A549 treated with CORT108297 at 1 μM for 4 hours (cell line): ENCODE results near the gene RELL2. TPM values are rescaled to one million over a fixed set of nuclear protein-coding genes. Genes with fewer than 3 reads are reported as not detected.

Source experiments
- total RNA-seq: library from RNA; stranded (reverse); fragments of 200-300 nt; extraction: Qiagen RNA extraction; gene quantifications from 5 replicates; pipeline ENCODE4 v1.2.3, GENCODE V29; 2022

Gene RELL2
- total RNA-seq: 2.9 to 5.2 TPM (median 4.9 TPM) in 5 replicates

GRCh38 chr5:141636413-141637122, at the start of gene RELL2, which contains the start of gene HDAC3:
Gene RELL2, plus strand, starts transcription at chr5:141636997. Its CDS starts 1,229 bp downstream, at chr5:141638226.
Gene HDAC3, minus strand, starts transcription at chr5:141636849. Its CDS starts 59 bp downstream, at chr5:141636790.

GRCh38 chr5:141618804-141619554, 17.8 kb upstream of the RELL2 start, which contains the start of gene DIAPH1:
Gene DIAPH1, minus strand, starts transcription at chr5:141619000. Its CDS starts 86 bp downstream, at chr5:141618914.

GRCh38 chr5:141650851-141651727, 14.3 kb downstream of the RELL2 start, which contains the start of gene FCHSD1:
Gene FCHSD1, minus strand, starts transcription at chr5:141651418. Its CDS starts 50 bp downstream, at chr5:141651368.

GRCh38 chr5:141681695-141682641, 45.2 kb downstream of the RELL2 start, which contains the start of gene ARAP3:
Gene ARAP3, minus strand, starts transcription at chr5:141682230. Its CDS starts 1,744 bp downstream, at chr5:141680486.

Other genes with a start within 250 kb of the RELL2 start
- 0.70 to 1.0 TPM (median 0.98 TPM) in 5 replicates for gene PCDHGB4, start 249.3 kb upstream of the RELL2 start, total RNA-seq
- gene PCDHGA8, start 244.4 kb upstream of the RELL2 start, total RNA-seq: 0.02 to 0.08 TPM (median 0.03 TPM) in 5 replicates
- 2.1 to 2.6 TPM (median 2.4 TPM) in 5 replicates for gene PCDHGB5, start 239.1 kb upstream of the RELL2 start, total RNA-seq
- 0.02 to 0.09 TPM (median 0.05 TPM) in 4 of 5 replicates, not detected in the other for gene PCDHGA9, start 234.2 kb upstream of the RELL2 start, total RNA-seq
- gene PCDHGB6, start 229.0 kb upstream of the RELL2 start, total RNA-seq: 0.03 to 0.14 TPM (median 0.09 TPM) in 5 replicates
- gene PCDHGA10, start 224.0 kb upstream of the RELL2 start, total RNA-seq: 0.01 to 0.02 TPM (median 0.02 TPM) in 3 of 5 replicates, not detected in the others
- 0.03 to 0.08 TPM (median 0.06 TPM) in 4 of 5 replicates, not detected in the other for gene PCDHGB7, start 219.3 kb upstream of the RELL2 start, total RNA-seq
- 0.02 to 0.03 TPM (median 0.02 TPM) in 4 of 5 replicates, not detected in the other for gene PCDHGA11, start 215.9 kb upstream of the RELL2 start, total RNA-seq
- gene PCDHGA12, start 206.5 kb upstream of the RELL2 start, total RNA-seq: 0.02 to 0.03 TPM in 2 of 5 replicates, not detected in the others
- 5.0 to 6.7 TPM (median 5.6 TPM) in 5 replicates for gene PCDHGC3, start 161.0 kb upstream of the RELL2 start, total RNA-seq
- gene PCDHGC4, start 152.0 kb upstream of the RELL2 start, total RNA-seq: 0.01 to 0.05 TPM (median 0.03 TPM) in 3 of 5 replicates, not detected in the others
- gene PCDHGC5, start 147.9 kb upstream of the RELL2 start, total RNA-seq: 0.02 to 0.03 TPM (median 0.03 TPM) in 3 of 5 replicates, not detected in the others
- 98.1 to 105 TPM (median 101 TPM) in 5 replicates for gene DIAPH1, start 18.0 kb upstream of the RELL2 start, total RNA-seq
- gene HDAC3, start 148 bp upstream of the RELL2 start, total RNA-seq: 46.2 to 54.2 TPM (median 48.7 TPM) in 5 replicates
- 6.9 to 13.2 TPM (median 10.0 TPM) in 5 replicates for gene FCHSD1, start 14.4 kb downstream of the RELL2 start, total RNA-seq
- 4.1 to 5.9 TPM (median 5.5 TPM) in 5 replicates for gene ARAP3, start 45.2 kb downstream of the RELL2 start, total RNA-seq
- 1.7 to 3.3 TPM (median 2.4 TPM) in 5 replicates for gene PCDH1, start 241.4 kb downstream of the RELL2 start, total RNA-seq